Hepatocyte (in vitro differentiated cells): ENCODE data around the gene SPSB4.

Source experiments
- EZH2 ChIP-seq: fragments of 200-600 bp; sonication (generic); IDR thresholded peaks from 2 replicates; pipeline ENCODE4 v1.6.1; 2016; ENCODE audit warnings: antibody characterized with exemption, mild to moderate bottlenecking, borderline replicate concordance
- TF ChIP-seq, protein P1 (sequence below): fragments of 200-600 bp; sonication (generic); IDR thresholded peaks from 2 replicates; pipeline ENCODE4 v1.5.1; 2016; ENCODE audit warnings: antibody characterized with exemption, mild to moderate bottlenecking; ENCODE audit not compliant: poor library complexity

DNA sequence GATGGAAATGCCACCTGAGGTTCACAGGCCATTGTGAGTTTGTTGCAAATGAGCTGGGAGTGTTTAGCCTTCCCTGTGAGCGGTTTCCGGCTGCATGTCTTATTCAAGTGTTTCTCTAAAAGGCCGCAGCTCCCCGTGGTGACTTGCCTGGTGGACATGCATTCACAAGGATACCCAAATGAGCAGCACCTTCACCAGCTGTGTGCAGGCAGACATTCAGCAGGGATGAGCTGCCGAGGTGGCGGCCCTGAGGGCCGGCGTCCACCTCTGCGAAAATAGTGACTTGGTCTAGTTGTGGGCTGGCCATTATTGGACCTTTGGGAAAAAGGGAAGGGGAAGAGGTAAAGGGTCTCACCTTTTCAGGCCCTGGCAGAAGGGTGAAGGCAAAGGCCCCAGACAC lies 23.4 kb downstream of the SPSB4 start:
- TF ChIP-seq, protein P1, sequence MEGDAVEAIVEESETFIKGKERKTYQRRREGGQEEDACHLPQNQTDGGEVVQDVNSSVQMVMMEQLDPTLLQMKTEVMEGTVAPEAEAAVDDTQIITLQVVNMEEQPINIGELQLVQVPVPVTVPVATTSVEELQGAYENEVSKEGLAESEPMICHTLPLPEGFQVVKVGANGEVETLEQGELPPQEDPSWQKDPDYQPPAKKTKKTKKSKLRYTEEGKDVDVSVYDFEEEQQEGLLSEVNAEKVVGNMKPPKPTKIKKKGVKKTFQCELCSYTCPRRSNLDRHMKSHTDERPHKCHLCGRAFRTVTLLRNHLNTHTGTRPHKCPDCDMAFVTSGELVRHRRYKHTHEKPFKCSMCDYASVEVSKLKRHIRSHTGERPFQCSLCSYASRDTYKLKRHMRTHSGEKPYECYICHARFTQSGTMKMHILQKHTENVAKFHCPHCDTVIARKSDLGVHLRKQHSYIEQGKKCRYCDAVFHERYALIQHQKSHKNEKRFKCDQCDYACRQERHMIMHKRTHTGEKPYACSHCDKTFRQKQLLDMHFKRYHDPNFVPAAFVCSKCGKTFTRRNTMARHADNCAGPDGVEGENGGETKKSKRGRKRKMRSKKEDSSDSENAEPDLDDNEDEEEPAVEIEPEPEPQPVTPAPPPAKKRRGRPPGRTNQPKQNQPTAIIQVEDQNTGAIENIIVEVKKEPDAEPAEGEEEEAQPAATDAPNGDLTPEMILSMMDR = no peak
- TF ChIP-seq EZH2 = no peak
